HG03060 (cell line): ENCODE results near the gene RWDD3.

Source experiments
- ATAC-seq: cut with Tn5 transposase; IDR thresholded peaks from one replicate; pipeline ENCODE4 v1.9.1; 2021; ENCODE audit warnings: low read depth, moderate number of reproducible peaks; ENCODE audit not compliant: unreplicated experiment

RWDD3 gene

DNA sequence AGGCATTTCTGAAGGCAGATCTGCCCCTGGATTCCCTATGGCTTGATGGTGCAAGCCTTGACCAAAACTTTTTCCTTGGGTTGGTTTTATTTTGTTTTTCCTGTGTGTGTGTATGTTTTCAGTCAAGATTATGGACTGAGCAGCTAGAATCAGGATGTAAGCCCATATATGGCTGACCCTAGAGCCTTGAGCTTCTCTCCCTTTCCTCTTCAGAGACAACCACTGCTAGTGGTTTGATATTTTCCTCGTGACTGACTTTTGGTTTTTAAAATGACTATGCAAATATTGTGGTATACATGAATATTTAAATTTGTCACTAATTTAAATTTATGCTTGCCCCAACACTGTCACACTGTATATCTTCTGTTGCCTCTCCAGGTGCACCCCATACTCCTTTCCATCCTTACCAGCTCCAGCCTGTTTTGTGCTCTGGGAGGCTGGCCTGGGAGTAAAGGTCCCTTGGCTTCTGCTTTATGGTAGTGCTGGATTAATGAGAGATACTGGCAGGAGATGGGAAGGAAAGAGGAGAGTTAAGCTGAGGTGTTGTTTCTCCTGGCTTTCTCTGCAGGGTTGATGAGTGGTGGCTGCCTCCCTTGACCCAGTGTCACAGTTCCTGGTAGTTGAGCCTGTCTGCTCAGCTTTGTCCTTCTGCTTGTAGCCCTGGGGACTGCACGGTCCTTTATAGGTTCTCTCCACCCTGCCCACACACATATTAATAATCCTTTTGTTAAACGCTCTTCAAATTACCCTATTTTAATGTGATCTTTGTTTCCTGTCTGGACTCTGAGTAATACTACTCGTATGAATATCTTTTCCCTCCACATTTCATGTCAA lies 44.4 kb downstream of the RWDD3 start:
- ATAC-seq, result no peak

DNA sequence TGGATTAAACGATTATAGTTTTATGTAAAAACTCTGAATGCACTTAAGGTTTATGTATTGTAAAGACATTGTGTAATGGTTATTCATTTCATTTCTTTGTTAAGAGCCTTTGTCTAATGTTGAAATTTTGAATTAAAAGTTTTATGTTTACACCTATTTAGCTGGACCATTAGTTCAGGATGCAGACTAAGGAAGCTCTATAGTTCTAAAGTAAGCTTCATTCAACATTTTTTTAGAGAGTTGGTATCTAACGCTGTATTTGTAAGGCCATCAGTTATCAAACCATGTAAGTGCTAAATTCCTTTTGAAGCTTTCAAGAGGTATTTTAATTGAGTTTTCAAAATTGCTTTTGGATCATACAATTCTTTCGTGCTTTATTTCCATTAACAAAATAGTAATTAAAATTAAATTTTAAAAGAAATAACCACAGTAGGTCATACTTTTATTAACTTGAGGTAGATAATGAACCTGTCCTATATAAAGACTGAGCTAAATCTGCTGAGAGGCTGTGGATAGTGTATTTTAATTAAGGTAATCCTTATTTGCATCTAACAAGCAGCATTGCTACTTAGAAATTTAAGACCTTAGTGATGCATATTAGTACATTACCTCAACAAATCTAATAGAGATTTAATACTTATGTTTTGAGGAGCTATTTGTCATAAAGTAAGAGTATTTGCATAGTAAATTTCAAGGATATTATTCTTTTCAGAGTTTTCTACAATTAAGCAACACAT lies 47.9 kb downstream of the RWDD3 start:
- no peak for ATAC-seq

DNA sequence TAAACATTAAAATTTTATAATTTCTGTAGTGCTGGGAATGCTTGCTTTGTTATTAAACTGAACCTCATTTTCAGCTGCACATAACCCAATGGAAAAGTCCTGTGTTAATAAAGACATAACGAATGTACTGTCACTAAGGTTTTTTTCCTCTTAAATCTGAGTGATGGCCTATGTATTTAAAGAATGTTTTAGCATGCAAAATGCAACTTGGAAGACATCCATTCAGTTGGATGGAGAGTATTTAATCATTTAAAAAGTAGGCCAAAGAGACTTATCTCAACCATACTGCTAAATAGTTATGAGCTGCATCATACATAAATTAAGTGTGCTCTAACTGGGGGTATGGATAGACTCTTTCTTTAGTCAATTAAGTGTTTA lies 48.5 kb downstream of the RWDD3 start:
- no peak for ATAC-seq

DNA sequence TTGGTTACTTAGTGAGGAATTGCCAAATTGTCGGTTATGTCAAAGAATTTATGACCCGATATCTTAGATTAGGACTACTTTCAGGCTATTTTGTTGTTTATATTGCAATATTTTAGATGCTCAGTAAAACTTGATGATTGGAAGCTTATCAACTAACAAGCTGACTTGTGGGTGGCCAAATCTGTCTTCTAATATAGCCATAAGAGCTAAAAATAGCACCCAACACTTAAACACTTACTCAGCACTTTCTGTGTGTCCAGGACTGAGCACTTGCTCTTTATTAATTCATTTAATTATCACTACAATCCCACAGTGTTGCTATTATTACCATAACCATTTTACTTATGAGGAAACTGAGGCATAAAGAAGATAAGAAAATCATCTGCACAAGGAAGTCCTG lies 50.4 kb downstream of the RWDD3 start:
- ATAC-seq, result no peak

DNA sequence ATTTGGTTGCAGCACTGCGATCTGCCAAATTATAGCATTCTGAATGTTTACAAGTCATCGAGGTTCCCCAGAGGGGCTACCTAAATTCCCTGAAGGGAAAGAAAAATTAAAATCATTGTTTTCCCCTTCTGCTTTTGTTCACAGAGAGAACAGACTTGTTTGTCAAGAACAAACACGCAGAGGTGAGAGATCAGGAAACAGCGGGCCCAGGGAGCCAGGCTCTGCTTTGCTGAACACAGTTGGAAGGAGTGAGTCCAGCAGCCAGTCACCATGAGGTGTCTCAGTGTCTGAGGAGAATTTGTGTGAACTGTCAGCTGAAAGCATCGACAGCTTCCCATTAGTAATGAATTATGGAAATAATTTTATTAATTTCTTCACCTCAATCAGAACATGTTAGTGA lies 52.5 kb downstream of the RWDD3 start:
- ATAC-seq, result no peak

DNA sequence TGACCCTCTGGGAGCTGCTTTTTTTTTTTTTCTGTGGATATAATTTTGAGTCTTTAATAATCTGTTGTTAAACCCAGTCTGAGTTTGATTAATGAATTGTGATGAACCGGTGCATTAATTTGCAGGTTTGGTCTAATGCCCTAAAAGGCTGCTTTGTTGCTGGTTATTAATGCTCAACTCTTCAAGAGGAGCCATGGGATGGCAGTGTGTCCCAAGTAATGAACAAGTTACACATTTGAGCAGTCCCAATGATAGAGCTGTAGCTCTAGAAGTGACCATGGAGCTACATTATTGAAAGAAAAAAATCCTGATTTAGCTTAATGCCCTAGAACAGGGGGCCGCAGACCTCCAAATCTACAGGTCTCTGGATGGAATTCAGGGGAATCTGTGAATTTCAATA lies 53.1 kb downstream of the RWDD3 start:
- no peak for ATAC-seq

DNA sequence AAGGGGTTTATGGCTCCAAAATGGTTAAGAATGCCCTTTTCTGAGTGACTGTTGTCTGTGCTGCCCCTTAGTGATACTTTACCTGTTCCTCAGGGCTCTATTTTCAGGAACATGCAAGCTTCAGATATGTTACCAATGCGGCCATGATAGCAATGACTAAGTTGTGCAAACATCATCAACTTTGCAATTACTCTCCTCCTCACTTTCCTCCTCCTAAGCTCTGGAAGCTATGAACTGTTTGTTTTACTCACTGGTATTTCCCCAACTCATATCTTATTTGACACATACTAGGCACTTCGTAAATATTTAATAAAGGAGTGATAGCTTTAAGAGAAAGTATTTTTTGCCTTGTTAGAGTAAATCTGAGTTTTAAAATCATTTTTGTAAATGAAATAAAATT lies 53.8 kb downstream of the RWDD3 start:
- no peak for ATAC-seq
